K562 (cell line): ENCODE measurements around the gene LDB2. TPM values are rescaled to one million over a fixed set of nuclear protein-coding genes. Genes with fewer than 3 reads are reported as not detected.

Experiments
- CBFA2T3 ChIP-seq: fragments of 450-650 bp; IDR thresholded peaks from 2 replicates; pipeline ENCODE4 v1.6.1; 2017
- CEBPG ChIP-seq, 3 experiments: fragments of 200-800 bp in 1 of 3; sonication (Bioruptor generic) in 1 of 3; sonication (generic) in 1 of 3; formaldehyde crosslinking in 1 of 3; IDR thresholded peaks in 2 of 3; conservative IDR thresholded peaks in 1 of 3; 2 replicates each; pipeline versions ENCODE4 v1.6.1 to v1.8.0; 2016 to 2022; ENCODE audit warnings: missing compliant biosample characterization in 2 of 3, missing genetic modification characterization in 2 of 3, mild to moderate bottlenecking in 1 of 3, missing genetic modification reagents in 1 of 3
- NELFE ChIP-seq: IDR thresholded peaks from 2 replicates; pipeline ENCODE4 v1.6.1; 2011; ENCODE audit warnings: mild to moderate bottlenecking; ENCODE audit not compliant: insufficient read depth, insufficient read length
- PCBP1 ChIP-seq: fragments of 200-400 bp; formaldehyde crosslinking; IDR thresholded peaks from 2 replicates; pipeline ENCODE4 v1.6.1; 2018; ENCODE audit warnings: mild to moderate bottlenecking, low read depth, low read length; ENCODE audit not compliant: poor library complexity, severe bottlenecking
- REST ChIP-seq, 2 experiments: fragments of 450-650 bp; formaldehyde crosslinking in 1 of 2; IDR thresholded peaks; 2 replicates each; pipeline versions ENCODE4 v1.4.0 to v1.6.1; 2014 to 2020; ENCODE audit warnings: mild to moderate bottlenecking in 2 of 2, borderline replicate concordance in 1 of 2, low read depth in 1 of 2
- ZC3H4 ChIP-seq: sonication (generic); formaldehyde crosslinking; IDR thresholded peaks from 2 replicates; pipeline ENCODE4 v1.9.0; 2021; ENCODE audit warnings: missing genetic modification reagents, borderline replicate concordance
- ZNF134 ChIP-seq: fragments of 250-450 bp; sonication (Bioruptor Pico); conservative IDR thresholded peaks from 2 replicates; pipeline ENCODE4 v1.4.0; 2020
- polyA plus RNA-seq, 8 experiments: library from polyadenylated mRNA; depleted of rRNA in 4 of 8; stranded (reverse) in 5 of 8; unstranded in 3 of 8; fragments of >200 nt; fragmentation: Nextera tagmentation in 2 of 8; fragmentation: Illumina TruSeq in 1 of 8; extraction: Ambion mirVana in 2 of 8; extraction: Trizol in 1 of 8; gene quantifications; 2 replicates each; pipeline versions ENCODE4 v1.2.1 to v1.2.3, GENCODE V29; 2011 to 2014; ENCODE audit warnings: inconsistent platforms in 1 of 8, missing spikeins in 1 of 8
- total RNA-seq, 7 experiments: library from RNA; depleted of rRNA in 6 of 7; stranded (reverse); fragments of >200 nt in 6 of 7; fragmentation: Illumina TruSeq in 2 of 7; extraction: Trizol in 2 of 7; gene quantifications; 2 replicates each; pipeline versions ENCODE4 v1.2.1 to v1.2.3, GENCODE V29; 2011 to 2021; ENCODE audit warnings: low replicate concordance in 1 of 7

Gene LDB2
- total and polyA plus RNA-seq, 9 of the 15 experiments (the other 6 are each of a cell fraction or from before 2014, with no cell fraction given): 0.10 to 0.20 TPM; not detected in 7

- TF ChIP-seq REST (IDR thresholded peaks at IDR 0.05; ENCODE audit: borderline replicate concordance): no peak
- TF ChIP-seq REST (CRISPR knock-in tag; IDR thresholded peaks at IDR 0.05; ENCODE audit: low read depth): no peak
- TF ChIP-seq ZC3H4: no peak
- no peak for TF ChIP-seq CBFA2T3
- no peak for TF ChIP-seq NELFE
- TF ChIP-seq PCBP1: no peak
- no peak for TF ChIP-seq ZNF134 (CRISPR knock-in tag)
- no peak for TF ChIP-seq CEBPG (CRISPR knock-in tag; IDR thresholded peaks at IDR 0.05)
- TF ChIP-seq CEBPG (tag; conservative IDR thresholded peaks at IDR 0.05 in 1 of 2, IDR thresholded peaks at IDR 0.05 in 1 of 2): no peak
Measured at GRCh38 chr4:16894406-16894805, 4.0 kb downstream of the LDB2 start (continued).
